Activated CD4-positive, alpha-beta T cell treated with anti-CD3 and anti-CD28 coated beads for 1 hour (primary cell): ENCODE data around the gene DCAF4.

Source experiments
- DNase-seq: peaks from one replicate; pipeline ENCODE4 v3.0.0-alpha.2; 2020

Gene DCAF4, protein sequence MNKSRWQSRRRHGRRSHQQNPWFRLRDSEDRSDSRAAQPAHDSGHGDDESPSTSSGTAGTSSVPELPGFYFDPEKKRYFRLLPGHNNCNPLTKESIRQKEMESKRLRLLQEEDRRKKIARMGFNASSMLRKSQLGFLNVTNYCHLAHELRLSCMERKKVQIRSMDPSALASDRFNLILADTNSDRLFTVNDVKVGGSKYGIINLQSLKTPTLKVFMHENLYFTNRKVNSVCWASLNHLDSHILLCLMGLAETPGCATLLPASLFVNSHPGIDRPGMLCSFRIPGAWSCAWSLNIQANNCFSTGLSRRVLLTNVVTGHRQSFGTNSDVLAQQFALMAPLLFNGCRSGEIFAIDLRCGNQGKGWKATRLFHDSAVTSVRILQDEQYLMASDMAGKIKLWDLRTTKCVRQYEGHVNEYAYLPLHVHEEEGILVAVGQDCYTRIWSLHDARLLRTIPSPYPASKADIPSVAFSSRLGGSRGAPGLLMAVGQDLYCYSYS

DNA sequence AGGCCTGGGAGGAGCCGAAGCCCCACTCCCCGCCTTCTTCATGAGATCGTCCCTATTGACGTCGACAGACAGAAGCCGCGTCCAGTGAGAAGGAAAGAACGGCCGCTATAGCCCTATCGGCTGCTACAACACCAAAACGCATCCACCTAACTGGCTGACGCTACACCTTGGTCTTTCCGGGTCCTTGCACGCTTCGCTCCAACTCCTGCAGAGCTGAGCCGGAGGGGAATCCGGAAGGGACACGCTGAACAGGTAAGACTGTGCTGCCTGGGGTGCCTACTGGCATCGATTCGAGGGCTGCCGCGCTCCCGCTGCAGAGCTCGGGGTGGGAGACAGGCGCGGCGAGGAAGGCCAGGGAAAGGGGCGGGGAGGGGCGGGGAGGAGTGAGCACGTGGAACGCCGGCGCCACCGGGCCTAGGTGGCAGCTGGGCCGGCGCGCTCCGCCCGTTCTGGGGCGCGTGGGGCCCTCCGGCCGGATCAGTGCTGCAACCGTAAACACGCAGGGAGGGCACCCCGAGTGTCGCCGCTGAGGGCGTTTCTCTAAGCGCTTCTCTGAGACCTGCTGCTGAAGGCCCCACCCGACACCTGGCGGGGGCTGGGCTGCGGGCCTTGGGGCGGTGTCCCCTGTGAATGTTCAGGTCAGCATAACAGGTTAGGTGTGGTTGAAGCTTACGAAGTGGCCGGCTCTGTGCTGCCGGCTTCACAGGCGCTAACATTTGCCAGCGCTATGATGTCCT is at the start of gene DCAF4:
Gene DCAF4 (plus strand): TSS at position 173 of the 737 bp plus-strand sequence. CDS start 11,515 bp downstream, outside the sequence.
- DNase-seq: peak; percentile 90

DNA sequence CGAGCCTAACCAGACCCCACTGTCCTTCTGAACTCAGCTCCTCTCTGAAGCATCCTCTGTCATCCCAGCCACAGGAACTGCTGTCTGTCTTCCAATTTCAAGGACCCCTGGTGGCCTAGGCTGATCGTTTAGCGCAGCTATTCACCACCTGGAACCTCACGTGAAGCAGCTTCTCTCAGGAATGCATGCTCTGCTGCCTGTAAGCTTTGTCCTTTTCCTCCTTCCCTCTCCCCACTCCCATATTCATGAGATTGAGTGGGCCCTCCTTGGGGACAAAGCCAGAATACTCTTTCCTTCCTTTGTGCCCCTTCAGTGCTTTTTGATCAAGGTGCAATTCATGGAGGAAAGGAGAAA is 49.6 kb upstream of the DCAF4 start:
- no peak for DNase-seq

DNA sequence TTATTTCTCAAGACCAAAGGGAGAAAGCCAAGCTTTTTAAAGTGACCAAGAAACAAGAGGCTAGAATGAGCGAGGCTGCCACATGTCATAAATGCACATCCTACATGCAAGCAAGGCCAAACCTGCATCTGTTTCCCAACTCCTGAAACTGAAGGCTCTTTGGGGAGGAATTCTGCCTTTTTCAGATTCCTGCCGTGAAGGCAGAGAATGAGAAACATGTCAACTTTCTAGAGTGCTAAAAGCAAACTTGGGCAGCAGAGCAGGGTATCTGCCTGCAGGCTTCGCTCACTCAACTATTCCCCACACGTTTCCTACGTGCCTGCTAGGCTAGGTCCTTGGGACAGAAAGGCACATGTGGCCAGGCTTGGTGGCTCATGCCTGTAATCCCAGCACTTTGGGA is 47.5 kb upstream of the DCAF4 start:
- no peak for DNase-seq

DNA sequence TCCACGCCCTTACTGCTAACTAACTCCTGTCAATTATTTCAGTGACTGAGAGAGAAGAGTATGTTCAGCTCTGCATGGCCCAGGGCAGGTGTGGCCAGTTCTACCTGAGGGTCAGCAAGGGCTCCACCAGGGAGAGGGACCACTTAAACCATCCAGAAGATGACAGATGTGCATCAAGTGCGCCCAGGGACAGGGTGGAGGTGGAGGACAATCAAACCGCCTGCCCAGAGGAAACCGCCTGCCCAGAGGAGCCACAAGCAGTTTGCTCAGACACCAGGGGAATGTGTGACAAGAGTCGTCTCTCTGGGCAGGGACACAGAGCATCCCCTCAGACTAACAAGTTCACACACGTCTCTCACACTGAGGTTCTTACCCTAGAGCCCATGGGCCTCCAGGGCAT is 46.8 kb upstream of the DCAF4 start:
- DNase-seq: no peak

DNA sequence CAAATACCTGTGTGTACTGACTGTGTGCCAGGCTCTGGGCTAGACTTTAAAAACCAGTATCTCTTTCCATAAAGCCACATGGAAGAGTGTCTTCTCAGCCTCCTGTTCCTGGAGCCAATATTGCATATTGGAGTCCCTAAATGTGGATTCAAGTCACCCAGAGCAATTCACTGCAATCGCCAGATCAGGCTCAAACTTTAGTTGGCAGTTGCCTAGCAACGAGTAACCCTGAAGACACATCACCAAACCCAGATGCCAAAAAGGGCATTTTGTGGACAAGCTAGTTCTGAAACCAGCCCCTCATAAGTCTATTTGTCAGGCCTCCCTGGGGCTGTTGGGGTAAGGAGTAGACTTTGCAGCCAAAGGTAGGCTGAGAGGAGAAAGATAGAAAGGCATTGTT is 46.1 kb upstream of the DCAF4 start:
- no peak for DNase-seq

DNA sequence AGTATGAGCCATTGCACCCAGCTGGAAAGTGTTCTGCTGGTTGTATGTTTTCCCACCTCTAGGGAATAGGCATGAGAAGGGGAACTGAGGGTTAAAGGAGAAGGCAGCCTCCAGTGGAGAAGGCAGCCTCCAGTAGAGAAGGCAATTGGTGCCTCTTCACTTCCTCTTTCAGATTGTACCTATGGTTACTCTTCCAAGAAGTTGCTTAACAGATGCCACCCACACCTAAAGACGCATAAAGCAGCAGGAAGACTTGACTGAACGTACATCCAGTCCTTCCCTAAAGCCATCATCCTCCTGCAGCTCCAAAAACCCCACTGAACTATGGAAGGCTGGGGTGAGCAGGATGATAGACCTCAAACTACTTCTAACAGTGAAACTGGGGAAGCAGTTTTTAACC is 45.4 kb upstream of the DCAF4 start:
- no peak for DNase-seq

DNA sequence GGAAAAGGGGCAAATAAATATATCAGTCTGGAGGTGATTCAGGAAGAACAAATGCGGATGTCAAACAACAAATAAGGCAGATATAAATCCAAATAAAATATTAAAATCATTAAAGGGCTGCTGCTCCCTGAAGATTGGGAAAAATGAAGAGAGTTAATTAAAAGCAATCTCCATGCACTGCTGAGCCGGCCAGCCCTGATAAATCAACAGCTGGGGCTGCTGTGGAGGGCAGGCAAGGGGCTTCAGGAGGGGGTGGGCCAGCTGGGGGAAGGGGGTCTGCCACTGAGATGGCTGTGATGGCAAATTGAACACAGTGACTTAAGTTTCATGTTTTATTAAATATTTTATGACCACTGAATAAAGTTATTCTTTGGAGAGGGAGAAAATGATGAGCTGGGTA is 44.7 kb upstream of the DCAF4 start:
- no peak for DNase-seq

DNA sequence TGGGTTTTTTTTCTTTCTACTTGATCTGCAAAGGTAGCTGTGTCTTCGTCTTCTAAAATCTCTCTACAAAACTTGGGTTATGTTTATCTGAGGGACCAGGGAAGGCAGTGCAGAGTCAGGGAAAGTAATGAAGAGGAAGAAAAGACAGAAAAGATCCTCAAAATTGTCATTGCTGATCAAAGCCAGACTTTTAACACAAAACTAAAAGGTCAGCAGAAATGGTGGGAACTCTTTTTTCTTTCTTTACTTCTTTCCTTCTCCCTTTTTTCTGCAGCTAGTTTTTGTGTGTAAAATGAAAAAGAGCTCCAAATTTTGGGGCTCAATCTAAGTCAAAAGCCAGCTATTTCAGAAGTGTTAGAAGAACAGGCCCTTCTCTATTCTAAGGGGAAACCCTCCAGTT is 44.2 kb upstream of the DCAF4 start:
- no peak for DNase-seq

DNA sequence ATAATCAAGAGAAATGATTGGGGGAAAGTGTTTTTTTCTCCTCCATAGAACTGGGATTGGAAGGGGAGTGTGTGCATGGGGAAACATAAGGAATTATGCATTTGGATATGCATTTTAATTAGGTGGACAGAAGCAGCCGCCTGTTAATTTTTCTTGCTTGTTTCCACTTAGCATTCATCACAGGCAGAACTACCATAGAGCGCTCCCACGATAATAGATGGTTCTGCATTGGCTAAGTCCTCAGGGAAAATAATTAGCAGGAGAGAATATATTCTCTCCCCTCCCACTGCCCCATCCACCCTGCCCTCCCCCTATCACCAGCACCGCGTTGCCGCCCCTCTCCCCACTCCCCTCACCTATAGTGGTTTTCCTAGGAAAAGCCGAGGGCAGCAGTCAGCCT is 43.8 kb upstream of the DCAF4 start:
- DNase-seq: no peak

DNA sequence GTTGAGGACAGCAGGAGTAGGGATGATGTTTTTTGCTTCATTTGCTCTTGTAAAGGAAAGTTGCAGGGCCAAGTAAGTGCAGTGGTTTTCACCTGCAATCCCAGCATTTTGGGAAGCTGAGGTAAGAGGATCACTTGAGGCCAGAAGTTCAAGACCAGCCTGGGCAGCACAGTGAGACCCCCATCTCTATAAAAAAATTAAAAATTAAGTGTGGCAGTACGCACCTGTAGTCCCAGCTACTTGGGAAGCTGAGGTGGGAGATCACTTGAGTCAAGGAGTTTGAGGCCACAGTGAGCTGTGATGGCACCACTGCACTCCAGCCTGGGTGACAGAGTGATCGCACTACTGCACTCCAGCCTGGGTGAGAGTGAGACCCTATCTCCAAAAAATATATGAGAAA is 43.2 kb upstream of the DCAF4 start:
- DNase-seq: no peak

DNA sequence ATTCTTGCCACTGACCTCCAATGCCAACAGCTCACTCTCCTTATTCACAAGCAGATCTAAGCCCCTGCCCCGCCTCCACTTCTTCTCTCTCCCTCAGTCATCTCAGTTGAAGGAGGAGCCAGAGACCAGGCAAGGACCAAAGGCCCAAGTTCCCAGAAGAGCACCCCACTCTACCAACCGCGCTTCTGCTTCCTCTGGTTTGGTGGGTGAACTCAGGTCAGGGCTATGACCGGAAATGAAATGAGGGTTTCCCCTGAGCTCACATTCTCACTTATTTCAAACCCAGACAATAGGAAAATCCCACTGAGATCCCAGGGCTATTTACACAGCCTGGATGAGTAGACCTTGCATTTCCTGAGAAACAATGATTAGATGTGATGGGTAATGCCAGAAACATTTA is 42.3 kb upstream of the DCAF4 start:
- DNase-seq: no peak

DNA sequence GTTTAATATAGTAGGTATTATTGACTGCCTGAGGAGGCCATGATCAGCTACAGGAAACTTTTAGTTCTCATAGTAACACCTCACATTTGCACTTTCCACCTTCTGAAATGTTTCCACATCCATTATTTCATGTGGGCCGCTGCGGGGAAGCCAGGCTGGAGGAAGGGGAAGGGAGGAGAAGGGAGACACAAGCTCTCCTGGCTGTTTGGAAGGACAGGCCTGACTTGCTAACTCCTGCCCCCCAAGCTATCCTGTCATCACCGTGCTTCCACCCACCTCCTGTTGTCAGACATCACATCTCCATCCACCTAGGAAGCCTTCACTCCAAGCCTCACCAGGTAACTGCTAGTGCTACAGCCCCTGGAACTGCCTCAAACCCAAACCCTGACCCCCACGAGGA is 41.9 kb upstream of the DCAF4 start:
- no peak for DNase-seq

DNA sequence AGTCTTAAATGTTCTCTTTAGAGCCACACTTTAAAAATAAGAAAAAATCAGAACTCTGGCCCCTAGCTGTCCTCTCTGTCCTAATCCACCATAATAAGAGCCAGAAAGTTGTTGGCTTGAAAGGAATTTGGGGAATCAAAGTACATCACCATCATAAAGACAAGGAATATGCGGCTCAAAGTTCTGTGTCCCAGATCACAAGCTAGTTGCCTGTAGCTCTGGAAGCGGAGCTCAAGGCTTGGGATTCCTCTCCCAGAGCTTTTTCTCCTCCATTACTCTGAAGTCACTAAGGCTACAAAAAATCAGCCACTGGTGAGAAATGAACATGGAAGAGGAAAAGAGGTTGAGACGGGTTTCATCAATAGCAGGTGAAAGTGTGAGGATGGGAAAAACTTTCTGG is 38.8 kb upstream of the DCAF4 start:
- no peak for DNase-seq

DNA sequence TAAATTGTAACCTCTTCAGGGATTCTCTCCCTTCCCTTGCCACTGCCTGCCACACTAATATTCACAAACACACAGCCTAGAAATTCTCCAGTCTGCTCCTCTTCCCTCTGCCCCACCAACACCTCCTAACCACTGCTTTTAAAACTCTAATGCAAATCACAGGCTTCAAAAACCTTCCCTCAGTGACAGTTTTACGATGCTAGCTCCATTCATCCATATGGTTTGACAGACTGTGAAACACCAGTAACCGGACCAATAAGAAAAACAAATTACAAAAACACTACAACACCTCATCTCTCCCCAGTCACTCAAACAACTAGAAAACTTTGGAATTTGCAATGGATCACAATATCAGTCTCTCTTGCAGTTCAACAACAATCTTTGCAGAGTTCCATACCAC is 38.1 kb upstream of the DCAF4 start:
- DNase-seq: no peak

DNA sequence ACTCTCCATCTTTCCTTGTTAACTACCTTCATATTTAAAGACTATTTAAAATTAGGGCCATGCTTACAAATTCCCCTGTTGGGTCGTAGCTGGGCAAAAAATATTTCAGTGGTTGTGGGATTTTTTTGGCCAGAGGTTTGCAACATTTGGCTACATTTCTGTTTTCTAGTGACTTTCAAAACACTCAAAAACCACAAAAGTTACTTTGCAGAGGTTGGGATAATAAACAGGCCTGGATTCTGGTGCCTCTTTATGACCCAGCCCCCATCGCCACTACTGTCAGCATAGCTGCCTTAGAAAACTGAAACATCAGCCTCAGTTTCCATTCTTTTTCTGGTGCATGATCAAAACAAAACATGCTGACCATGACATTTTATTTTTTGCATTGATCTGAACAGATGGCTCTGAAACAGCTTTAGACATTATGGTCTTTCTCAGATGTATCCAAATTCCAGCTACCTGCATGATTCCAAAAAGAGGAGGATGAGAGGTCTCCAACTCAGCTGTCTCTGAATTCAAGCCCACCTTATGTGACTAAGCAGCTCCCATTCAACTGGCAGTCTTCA is 37.5 kb upstream of the DCAF4 start:
- DNase-seq: no peak

DNA sequence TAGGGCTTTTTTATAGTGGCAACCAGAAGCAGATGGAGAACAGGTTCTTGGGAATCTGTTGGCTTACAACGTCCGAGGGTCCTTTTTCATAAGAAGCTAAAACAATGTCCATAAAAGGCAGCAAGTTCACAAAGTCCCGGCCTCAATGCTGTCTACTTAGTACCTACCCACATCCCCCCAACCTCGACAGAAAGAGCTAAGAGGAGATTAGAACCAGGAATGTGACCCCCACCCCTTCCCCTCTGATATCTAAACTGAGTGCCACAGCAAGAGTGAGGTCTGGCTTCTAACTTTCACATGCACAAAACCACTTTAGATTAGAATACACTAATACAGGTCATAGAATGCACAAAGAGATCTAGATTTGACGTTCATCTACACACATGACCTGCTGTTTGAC is 36.9 kb upstream of the DCAF4 start:
- DNase-seq: no peak

DNA sequence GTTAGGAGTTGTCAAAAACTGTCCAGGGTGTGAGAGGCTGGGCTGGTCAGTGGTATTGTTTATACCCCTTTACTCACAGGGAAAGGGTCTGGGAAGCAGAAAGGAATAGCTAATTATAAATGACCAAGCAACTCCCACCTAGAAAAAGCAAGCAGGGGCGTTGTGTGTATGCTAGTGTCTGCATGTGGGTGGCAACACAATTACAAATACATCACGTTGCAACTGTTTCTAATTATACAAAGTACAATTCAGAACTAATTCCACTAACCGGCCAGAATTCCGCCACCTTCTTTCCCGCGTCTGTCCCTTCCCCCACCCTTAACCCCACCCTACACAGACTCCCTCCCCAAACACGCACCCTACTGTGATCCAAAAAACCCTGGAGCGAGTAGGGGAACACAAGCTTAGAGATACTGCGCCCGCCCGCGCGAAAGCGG is 34.6 kb upstream of the DCAF4 start:
- DNase-seq: no peak

DNA sequence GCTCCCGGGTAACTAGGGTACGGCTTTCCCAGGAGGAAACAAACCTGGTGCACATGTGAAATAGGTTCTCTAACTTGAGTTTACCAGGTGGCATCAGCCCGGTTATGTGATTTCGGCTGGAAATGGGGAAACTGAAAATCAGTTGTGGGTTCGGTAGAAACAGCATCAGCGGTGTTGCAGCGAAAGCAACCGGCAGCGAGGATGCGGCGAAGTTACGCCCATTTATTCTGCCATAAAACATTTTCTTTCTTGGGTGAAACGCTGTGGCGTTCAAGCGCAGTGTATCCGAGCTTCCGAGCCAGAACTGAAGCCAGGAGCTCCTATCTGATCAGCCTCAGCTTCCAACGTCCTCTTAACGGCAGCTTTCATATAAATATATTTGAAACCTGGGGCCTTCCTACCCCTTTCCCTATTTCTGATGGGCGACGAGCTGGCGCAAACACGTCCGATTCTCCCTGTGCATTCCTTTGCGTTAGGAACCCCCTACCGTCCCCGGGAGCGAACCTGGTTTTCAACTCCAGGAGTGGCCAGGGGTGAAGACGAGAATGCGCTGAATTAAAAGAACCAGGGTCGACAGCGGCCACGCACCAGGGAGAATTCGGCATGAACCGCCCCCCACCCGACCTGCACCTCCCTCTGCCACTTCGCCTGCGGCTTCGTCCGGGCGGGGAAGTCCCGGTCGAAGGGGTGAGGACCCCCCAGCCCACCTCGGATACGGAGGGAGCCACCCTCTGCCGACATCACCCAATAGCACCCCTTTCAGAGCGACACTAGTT is 34.0 kb upstream of the DCAF4 start:
- DNase-seq: peak; percentile 15

DNA sequence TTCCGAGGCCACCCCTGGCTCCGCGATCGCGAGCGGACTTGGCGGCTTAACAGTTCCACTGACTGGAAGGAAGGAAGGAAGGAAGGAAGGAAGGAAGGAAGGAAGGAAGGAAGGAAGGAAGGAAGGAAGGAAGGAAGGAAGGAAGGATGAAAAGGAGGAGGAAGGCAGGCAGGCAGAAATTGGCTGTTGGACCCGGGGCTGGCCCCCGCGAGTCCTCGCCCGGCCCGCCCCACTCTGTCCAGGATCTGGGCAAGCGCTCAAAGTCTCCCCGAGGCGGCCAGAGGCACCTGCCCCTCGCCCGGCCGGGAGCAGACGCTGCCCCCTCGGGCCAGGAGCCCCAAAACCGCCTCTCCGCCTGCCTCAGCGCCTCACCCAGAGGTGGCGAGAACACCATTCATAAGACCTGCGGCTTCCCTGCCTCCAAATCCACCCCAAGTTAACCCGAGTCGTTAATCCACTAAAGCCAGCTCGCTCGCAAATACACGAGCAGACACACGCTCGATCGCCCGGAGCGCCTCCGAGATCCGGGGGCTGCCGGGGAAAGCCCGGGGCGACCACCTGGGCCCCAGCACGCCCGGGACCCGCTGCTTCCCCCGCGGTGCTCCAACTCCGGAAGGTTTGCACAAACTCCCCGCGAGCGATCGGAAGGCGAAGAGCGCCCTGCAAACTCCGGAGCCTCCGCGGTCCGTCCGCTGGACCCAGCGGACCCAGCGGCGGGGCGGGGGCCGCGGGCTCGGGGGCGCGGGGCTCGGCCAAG is 33.2 kb upstream of the DCAF4 start:
- peak; percentile 8 for DNase-seq

DNA sequence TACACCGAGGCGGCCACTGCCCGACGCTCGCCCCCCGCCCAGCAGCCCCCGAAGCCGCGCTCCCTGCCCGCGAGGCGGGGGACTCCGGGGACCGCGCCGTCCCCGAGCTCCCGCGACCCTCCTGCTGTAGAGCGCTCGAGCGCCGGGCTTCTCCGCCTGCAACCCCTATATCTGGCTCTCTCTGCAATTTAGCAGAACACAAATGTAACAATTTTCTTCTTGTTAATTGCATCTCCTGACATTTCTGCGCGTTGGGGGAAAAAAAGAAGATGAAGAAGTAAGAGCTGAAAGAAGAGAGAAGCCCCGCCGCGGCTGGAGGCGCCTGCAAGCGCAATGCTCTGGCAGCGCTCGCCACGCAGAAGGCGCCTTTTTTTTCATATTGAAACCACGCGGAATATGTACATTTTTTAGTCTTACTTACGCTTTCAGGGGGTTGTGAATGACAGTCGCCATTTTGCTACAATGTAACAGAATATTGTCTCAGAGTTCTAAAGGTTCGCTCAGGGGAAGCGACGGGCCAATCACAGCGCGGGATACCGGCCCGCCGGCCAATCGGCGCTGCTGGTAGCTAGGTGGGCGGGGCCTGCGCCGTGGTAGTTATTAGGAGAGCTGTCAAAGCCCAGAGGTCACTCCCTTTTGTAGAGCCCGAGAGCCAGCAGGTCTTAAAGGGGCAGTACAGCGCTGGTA is 32.5 kb upstream of the DCAF4 start, which contains the start of gene DPF3:
Gene DPF3 (minus strand): TSS at position 466 of the 687 bp plus-strand sequence. CDS start 13 bp downstream, at position 453.
- DNase-seq: peak; percentile 87

DNA sequence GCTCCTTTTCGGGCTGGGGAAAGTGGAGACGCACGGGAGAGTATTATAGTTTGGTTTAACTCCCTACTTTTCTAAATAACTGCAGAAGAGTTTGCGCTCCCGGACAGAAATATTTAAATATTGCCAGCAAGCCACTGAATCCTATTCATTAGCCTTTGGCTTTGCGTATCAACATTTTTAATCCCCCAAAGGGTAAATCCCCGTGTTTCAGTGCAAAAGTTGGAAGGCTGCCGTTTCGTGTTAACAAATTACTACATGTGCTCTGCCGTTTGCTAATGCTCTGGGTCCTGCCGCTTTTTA is 32.0 kb upstream of the DCAF4 start:
- DNase-seq: no peak
